ENCODE data around the gene NPFFR1.

Gene NPFFR1

GRCh38 chr10:70283445-70284399, at the start of gene NPFFR1:
Gene NPFFR1 (minus strand): TSS chr10:70284004. CDS start chr10:70283676, 328 bp downstream.
- DNase-seq: no peak

- no peak for DNase-seq
Observed at GRCh38 chr10:70333268-70333667, 49.5 kb upstream of the NPFFR1 start.

GRCh38 chr10:70331486-70332268, 47.9 kb upstream of the NPFFR1 start:
- DNase-seq: no peak

- no peak for DNase-seq
Observed at GRCh38 chr10:70331160-70331485, 47.3 kb upstream of the NPFFR1 start.

- no peak for DNase-seq
Observed at GRCh38 chr10:70330671-70331070, 46.9 kb upstream of the NPFFR1 start.

GRCh38 chr10:70328967-70329366, 45.2 kb upstream of the NPFFR1 start:
- no peak for DNase-seq

- DNase-seq: no peak
Observed at GRCh38 chr10:70328018-70328417, 44.2 kb upstream of the NPFFR1 start.

GRCh38 chr10:70324951-70325781, 41.4 kb upstream of the NPFFR1 start:
- no peak for DNase-seq

- DNase-seq: no peak
Observed at GRCh38 chr10:70324339-70324861, 40.6 kb upstream of the NPFFR1 start.

GRCh38 chr10:70323697-70324338, 40.0 kb upstream of the NPFFR1 start:
- DNase-seq: no peak

- DNase-seq: no peak
Observed at GRCh38 chr10:70323138-70323696, 39.4 kb upstream of the NPFFR1 start.

- no peak for DNase-seq
Observed at GRCh38 chr10:70321897-70322890, 38.4 kb upstream of the NPFFR1 start.

- DNase-seq: no peak
Observed at GRCh38 chr10:70321233-70321632, 37.4 kb upstream of the NPFFR1 start.

GRCh38 chr10:70320751-70321150, 36.9 kb upstream of the NPFFR1 start:
- DNase-seq: no peak

GRCh38 chr10:70319824-70320223, 36.0 kb upstream of the NPFFR1 start:
- DNase-seq: no peak

GRCh38 chr10:70319183-70319582, 35.4 kb upstream of the NPFFR1 start:
- no peak for DNase-seq

GRCh38 chr10:70317943-70318318, 34.1 kb upstream of the NPFFR1 start:
- DNase-seq: no peak

- DNase-seq: no peak
Observed at GRCh38 chr10:70317272-70317942, 33.6 kb upstream of the NPFFR1 start.

- no peak for DNase-seq
Observed at GRCh38 chr10:70315815-70316214, 32.0 kb upstream of the NPFFR1 start.

- DNase-seq: no peak
Observed at GRCh38 chr10:70315276-70315675, 31.5 kb upstream of the NPFFR1 start.

Measured in activated naive CD4-positive, alpha-beta T cell (primary cell).